Mammary microvascular endothelial cell (primary cell): ENCODE data around the gene ATP6V0D1. TPM values are rescaled to one million over a fixed set of nuclear protein-coding genes. Genes with fewer than 3 reads are reported as not detected.

Source experiments
- total RNA-seq: library from RNA; depleted of rRNA; stranded (reverse); fragments of >200 nt; gene quantifications from 2 replicates; pipeline ENCODE4 v1.2.3, GENCODE V29; 2015

Gene ATP6V0D1
- total RNA-seq: 170 and 206 TPM in 2 replicates

GRCh38 chr16:67480833-67481560, at the start of gene ATP6V0D1:
TSS of gene ATP6V0D1 (minus strand) at chr16:67481157. CDS start at chr16:67481086, 71 bp downstream.

DNA sequence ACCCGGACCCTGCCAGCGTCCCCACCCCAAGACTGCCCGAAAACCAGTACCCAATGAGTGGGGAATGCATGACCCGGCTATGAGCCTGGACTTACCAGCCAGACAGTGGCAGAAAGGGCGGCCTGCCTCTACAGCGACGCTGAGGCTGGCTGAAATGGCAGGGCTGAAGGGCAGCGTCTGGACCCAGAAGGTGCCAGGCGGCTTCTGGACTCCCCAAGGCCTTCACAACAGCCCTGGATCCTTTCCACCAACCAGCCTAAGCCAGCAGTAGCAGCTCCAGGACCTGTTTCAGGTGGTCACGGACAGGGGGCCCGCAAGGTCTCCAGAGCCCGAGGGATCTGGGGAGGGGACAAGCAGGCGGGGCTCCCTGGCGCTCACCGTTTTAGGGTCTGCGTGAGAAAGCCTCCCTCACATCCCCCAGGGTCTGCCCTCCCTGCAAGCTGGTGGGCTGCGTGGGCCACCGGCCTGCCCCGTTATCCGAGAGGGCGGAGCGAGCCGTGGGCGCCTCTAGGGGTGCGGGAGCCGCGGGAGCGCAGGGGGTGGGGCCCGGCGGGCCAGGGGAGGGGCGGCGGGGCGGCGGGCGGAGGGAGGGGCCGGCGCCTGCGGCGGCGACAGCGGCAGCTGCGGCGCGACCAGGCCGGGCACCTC, 47.4 kb upstream of the ATP6V0D1 start, which contains the start of gene RIPOR1:
TSS of gene RIPOR1 (plus strand) at position 608 of the 648 bp plus-strand sequence. CDS start 9,618 bp downstream, outside the sequence.

GRCh38 chr16:67483150-67483549, 2.2 kb upstream of the ATP6V0D1 start, which contains the start of gene AGRP:
TSS of gene AGRP (minus strand) at chr16:67483547. CDS start at chr16:67483398, 149 bp downstream.

DNA sequence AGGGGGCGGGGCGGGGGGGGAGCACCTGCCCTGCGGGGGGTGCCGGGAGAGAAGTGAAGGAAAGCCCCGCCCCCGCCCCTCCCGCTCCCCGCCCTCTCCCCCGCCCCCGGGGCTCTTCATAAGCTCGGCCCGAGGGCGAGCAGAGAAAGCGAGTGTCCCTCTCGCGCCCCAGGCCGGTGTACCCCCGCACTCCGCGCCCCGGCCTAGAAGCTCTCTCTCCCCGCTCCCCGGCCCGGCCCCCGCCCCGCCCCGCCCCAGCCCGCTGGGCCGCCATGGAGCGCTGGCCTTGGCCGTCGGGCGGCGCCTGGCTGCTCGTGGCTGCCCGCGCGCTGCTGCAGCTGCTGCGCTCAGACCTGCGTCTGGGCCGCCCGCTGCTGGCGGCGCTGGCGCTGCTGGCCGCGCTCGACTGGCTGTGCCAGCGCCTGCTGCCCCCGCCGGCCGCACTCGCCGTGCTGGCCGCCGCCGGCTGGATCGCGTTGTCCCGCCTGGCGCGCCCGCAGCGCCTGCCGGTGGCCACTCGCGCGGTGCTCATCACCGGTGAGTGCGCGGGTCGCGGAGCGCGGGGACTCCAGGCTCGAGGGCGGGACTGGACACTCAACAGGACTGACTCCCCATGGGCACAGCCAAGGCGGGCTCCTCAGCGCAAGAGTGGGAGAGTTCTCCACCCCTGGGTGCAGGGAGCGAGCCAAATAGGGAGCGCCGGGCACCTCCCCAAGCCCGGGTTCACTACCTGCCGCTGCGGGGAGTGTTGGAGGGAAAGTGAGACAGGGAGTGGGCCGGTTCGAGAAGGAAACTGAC, 49.8 kb downstream of the ATP6V0D1 start, which contains the start of gene HSD11B2:
TSS of gene HSD11B2 (plus strand) at position 145 of the 798 bp plus-strand sequence. CDS start at position 273, 128 bp downstream.

DNA sequence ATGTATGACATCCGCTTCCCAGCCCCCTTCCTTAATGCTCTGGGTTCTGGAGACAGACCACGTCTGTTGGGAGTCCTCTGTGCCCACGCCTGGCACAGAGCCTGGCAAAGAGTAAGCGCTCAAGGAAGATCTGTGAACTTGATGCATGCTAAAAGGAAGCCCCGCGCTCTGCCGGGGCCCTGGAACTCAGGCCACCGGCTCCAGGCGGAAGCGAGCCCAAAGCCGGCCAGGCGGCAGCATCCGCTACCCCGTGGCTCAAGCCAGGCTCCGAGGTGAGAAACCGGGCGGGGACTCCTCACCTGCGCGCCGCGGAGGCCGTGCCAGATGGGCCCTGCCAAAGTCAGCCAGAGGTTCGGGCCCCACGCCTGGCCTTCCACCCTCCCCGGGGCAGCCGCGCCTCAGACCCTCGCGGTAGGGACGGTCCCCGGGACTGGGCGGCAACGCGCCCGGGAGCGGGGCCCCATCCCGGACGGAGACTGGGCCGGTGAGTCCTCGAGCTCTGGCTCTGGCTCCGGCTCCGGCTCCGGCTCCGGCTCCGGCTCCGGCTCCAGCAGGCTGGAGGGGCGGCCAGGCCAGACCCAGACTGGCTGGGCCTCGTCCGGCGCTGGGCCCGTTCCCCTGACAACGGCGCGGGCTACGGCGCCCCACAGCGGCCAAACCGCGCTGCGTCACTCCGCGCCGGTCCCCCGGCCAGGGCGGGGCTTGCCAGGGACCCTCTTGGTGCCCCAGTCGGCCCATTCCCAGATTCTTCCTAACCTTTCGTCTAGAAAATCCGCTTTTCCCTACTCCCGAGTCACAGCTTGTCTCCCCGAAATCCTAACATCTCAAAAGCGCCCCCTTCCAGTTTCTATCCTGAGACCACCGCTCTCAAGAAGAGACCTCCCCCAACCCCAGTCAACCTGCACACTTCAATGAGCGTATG, 64.8 kb downstream of the ATP6V0D1 start, which contains the start of gene ZDHHC1:
TSS of gene ZDHHC1 (minus strand) at position 606 of the 922 bp plus-strand sequence. CDS start 8,702 bp downstream, outside the sequence.

GRCh38 chr16:67393111-67393787, 87.7 kb downstream of the ATP6V0D1 start, which contains the start of gene TPPP3:
TSS of gene TPPP3 (minus strand) at chr16:67393498. CDS start at chr16:67391111, 2,387 bp downstream.

Other genes starting within 250 kb of the ATP6V0D1 start
- gene FHOD1, start 233.7 kb downstream of the ATP6V0D1 start, total RNA-seq: 29.2 and 33.3 TPM in 2 replicates
- gene SLC9A5, start 232.2 kb downstream of the ATP6V0D1 start, total RNA-seq: 0.07 and 0.20 TPM in 2 replicates
- gene PLEKHG4, start 201.6 kb downstream of the ATP6V0D1 start, total RNA-seq: 26.1 and 36.1 TPM in 2 replicates
- gene KCTD19, start 154.4 kb downstream of the ATP6V0D1 start, total RNA-seq: under 0.01 TPM in 1 of 2 replicates, not detected in the other
- gene LRRC36, start 154.3 kb downstream of the ATP6V0D1 start, total RNA-seq: 0.39 and 0.40 TPM in 2 replicates
- 0.20 TPM in 1 of 2 replicates, not detected in the other for gene TPPP3, start 87.7 kb downstream of the ATP6V0D1 start, total RNA-seq
- 5.2 and 6.7 TPM in 2 replicates for gene ZDHHC1, start 64.7 kb downstream of the ATP6V0D1 start, total RNA-seq
- not detected in 2 replicates for gene HSD11B2, start 50.0 kb downstream of the ATP6V0D1 start, total RNA-seq
- gene AGRP, start 2.4 kb upstream of the ATP6V0D1 start, total RNA-seq: not detected in 2 replicates
- gene RIPOR1, start 47.7 kb upstream of the ATP6V0D1 start, total RNA-seq: 53.6 and 66.6 TPM in 2 replicates
- gene CTCF, start 81.4 kb upstream of the ATP6V0D1 start, total RNA-seq: 25.5 and 27.7 TPM in 2 replicates
- 0.25 and 3.6 TPM in 2 replicates for gene CARMIL2, start 164.0 kb upstream of the ATP6V0D1 start, total RNA-seq
- gene ACD, start 179.1 kb upstream of the ATP6V0D1 start, total RNA-seq: 26.0 and 35.8 TPM in 2 replicates
- 2.8 and 4.5 TPM in 2 replicates for gene PARD6A, start 179.8 kb upstream of the ATP6V0D1 start, total RNA-seq
- gene ENKD1, start 185.6 kb upstream of the ATP6V0D1 start, total RNA-seq: 14.3 and 16.5 TPM in 2 replicates
- 3.6 and 5.8 TPM in 2 replicates for gene C16orf86, start 185.7 kb upstream of the ATP6V0D1 start, total RNA-seq
- gene GFOD2, start 238.2 kb upstream of the ATP6V0D1 start, total RNA-seq: 19.6 TPM in 2 replicates